Panc1 (cell line): ENCODE data around the gene NUMB. TPM values are rescaled to one million over a fixed set of nuclear protein-coding genes. Genes with fewer than 3 reads are reported as not detected.

ENCODE experiments used
- ATAC-seq: fragments of 200-7000 bp; cut with Tn5 transposase; 2 replicates; pipeline ENCODE4 v1.9.1; 2020; ENCODE audit warnings: mild to moderate bottlenecking, moderate library complexity
- BruUV-seq: library from RNA; stranded (reverse); fragments of 400-500 nt; replicated peaks from 2 replicates; lab custom pipeline; 2021; lab: Mats Ljungman, UMichigan
- CTCF ChIA-PET: fragments of 300-600 bp; sonication (Branson Sonifier 250); formaldehyde crosslinking; loops from one replicate; lab custom pipeline; 2022; ENCODE audit warnings: antibody characterized with exemption; lab: Charles Lee
- POLR2A ChIA-PET: fragments of 300-600 bp; sonication (Branson Sonifier 250); formaldehyde crosslinking; loops from one replicate; lab custom pipeline; 2022; ENCODE audit warnings: antibody characterized with exemption; lab: Charles Lee
- DNase-seq: peaks from one replicate; pipeline ENCODE4 v3.0.0-alpha.2; 2010; ENCODE audit warnings: low read depth, low spot score
- H3K27ac ChIP-seq: 2 replicates; pipeline ENCODE4 v1.5.1; 2011; ENCODE audit warnings: mild to moderate bottlenecking, low read length, inconsistent platforms
- H3K27me3 ChIP-seq: fragments of 200-500 bp; sonication (Bioruptor generic); 2 replicates; pipeline ENCODE4 v1.6.0; 2014; ENCODE audit warnings: low read length, inconsistent platforms; ENCODE audit not compliant: control insufficient read depth, insufficient read depth
- H3K36me3 ChIP-seq: fragments of 200-500 bp; sonication (Bioruptor generic); 2 replicates; pipeline ENCODE4 v1.5.1; 2014; ENCODE audit warnings: inconsistent platforms, mild to moderate bottlenecking, low read length, moderate library complexity; ENCODE audit not compliant: control insufficient read depth, insufficient read depth
- H3K4me1 ChIP-seq: 2 replicates; pipeline ENCODE4 v1.5.1; 2011; ENCODE audit warnings: inconsistent platforms, mild to moderate bottlenecking, low read length, moderate library complexity; ENCODE audit not compliant: control insufficient read depth, insufficient read depth
- H3K4me3 ChIP-seq, 2 experiments: 2 replicates each; pipeline ENCODE4 v1.5.1; 2011 to 2012; ENCODE audit warnings: low read depth in 2 of 2, low read length in 2 of 2, mild to moderate bottlenecking in 2 of 2, inconsistent platforms in 1 of 2, moderate library complexity in 1 of 2
- H3K9me3 ChIP-seq: fragments of 200-500 bp; sonication (Bioruptor generic); 2 replicates; pipeline ENCODE4 v1.5.1; 2014; ENCODE audit warnings: low read depth, mild to moderate bottlenecking, inconsistent platforms, low read length, moderate library complexity; ENCODE audit not compliant: control insufficient read depth, insufficient read depth
- CTCF ChIP-seq: fragments of 450-650 bp; IDR thresholded peaks from 2 replicates; pipeline ENCODE4 v1.5.1; 2017; ENCODE audit warnings: mild to moderate bottlenecking
- POLR2AphosphoS5 ChIP-seq: IDR thresholded peaks from 2 replicates; pipeline ENCODE4 v1.6.1; 2012; ENCODE audit warnings: mild to moderate bottlenecking, low read depth, low read length, moderate library complexity
- REST ChIP-seq, 2 experiments: IDR thresholded peaks; 2 replicates each; pipeline ENCODE4 v1.6.1; 2011 to 2012; ENCODE audit warnings: low read depth in 2 of 2, control low read depth in 1 of 2, low read length in 1 of 2, mild to moderate bottlenecking in 1 of 2, moderate library complexity in 1 of 2; ENCODE audit not compliant: insufficient read depth in 1 of 2
- SIN3A ChIP-seq: IDR thresholded peaks from 2 replicates; pipeline ENCODE4 v1.6.1; 2012; ENCODE audit warnings: low read depth, mild to moderate bottlenecking, low read length, moderate library complexity, borderline replicate concordance; ENCODE audit not compliant: insufficient read depth
- TCF7L2 ChIP-seq: IDR thresholded peaks from 2 replicates; pipeline ENCODE4 v1.6.1; 2011; ENCODE audit warnings: mild to moderate bottlenecking, low read depth, low read length, inconsistent platforms
- in situ Hi-C: cut with HindIII; loops from 2 replicates; pipeline ENCODE4 v1.10.0; 2016; ENCODE audit warnings: low sequenced_read_pairs, low pct_unique_long_range_greater_than_20kb
- intact Hi-C: fragments of 100-400 bp; cut with micrococcal nuclease; formaldehyde crosslinking; loops from one replicate; pipeline ENCODE4 v1.10.0; 2022; ENCODE audit not compliant: unreplicated experiment
- total RNA-seq: library from RNA; stranded (reverse); gene quantifications from one replicate; pipeline ENCODE4 v1.2.1, GENCODE V29; 2021; ENCODE audit not compliant: unreplicated experiment

The NUMB gene
- total RNA-seq, 1 experiment from 2014 or later: 51.5 TPM

- ChIA-PET POLR2A (no interaction called here), CTCF (no interaction called here)
- ATAC-seq: no peak
- TF ChIP-seq SIN3A: no peak
- no peak for TF ChIP-seq CTCF
- no peak for TF ChIP-seq POLR2AphosphoS5
- no peak for TF ChIP-seq TCF7L2
- TF ChIP-seq REST (IDR thresholded peaks at IDR 0.05; ENCODE audit: insufficient read depth in 1 of 2, low read depth in 2 of 2, low read length in 1 of 2): no peak
- intact Hi-C loops (no loop called here), in situ Hi-C loops (no loop called here)
- H3K4me1 ChIP-seq: peaks cover 30% of the 10 kb centered on the region
- H3K4me3 ChIP-seq: no peak overlapping the region
- 0 out of 2 replicates have a peak, but pooled peaks cover 2% of the 10 kb centered on the region for H3K27me3 ChIP-seq
- DNase-seq: no peak
- H3K36me3 ChIP-seq: no peaks in the 10 kb centered on the region
- BruUV-seq: no TSS peak
- H3K27ac ChIP-seq: no peak overlapping the region
- H3K9me3 ChIP-seq: no peaks in the 10 kb centered on the region
Measured at GRCh38 chr14:73234586-73235394, 223.6 kb downstream of the NUMB start.

- ATAC-seq (no peak), DNase-seq (no peak)
- POLR2A ChIA-PET: no interaction called here
- Histone ChIP-seq H3K4me3 (no peak overlapping the region), H3K27ac (no peak overlapping the region), H3K4me1 (peaks cover 31% of the 10 kb centered on the region), H3K9me3 (no peaks in the 10 kb centered on the region), H3K36me3 (no peaks in the 10 kb centered on the region), H3K27me3 (0 out of 2 replicates have a peak, but pooled peaks cover 2% of the 10 kb centered on the region)
- in situ Hi-C loops: no loop called here
- intact Hi-C loops: no loop called here
- BruUV-seq: no TSS peak
- CTCF ChIA-PET: no interaction called here
- TF ChIP-seq TCF7L2 (no peak), POLR2AphosphoS5 (no peak)
Measured at GRCh38 chr14:73234029-73234428, 224.3 kb downstream of the NUMB start.

GRCh38 chr14:73233564-73233963 lies 224.8 kb downstream of the NUMB start:
- no peak overlapping the region for H3K4me3 ChIP-seq
- in situ Hi-C loops: no loop called here
- 0 out of 2 replicates have a peak, but pooled peaks cover 2% of the 10 kb centered on the region for H3K27me3 ChIP-seq
- BruUV-seq: no TSS peak
- no peaks in the 10 kb centered on the region for H3K9me3 ChIP-seq
- H3K36me3 ChIP-seq: no peaks in the 10 kb centered on the region
- ATAC-seq (no peak), DNase-seq (no peak)
- H3K4me1 ChIP-seq: peaks cover 30% of the 10 kb centered on the region
- POLR2A ChIA-PET: no interaction called here
- H3K27ac ChIP-seq: no peak overlapping the region
- intact Hi-C loops: no loop called here
- TF ChIP-seq TCF7L2 (no peak), SIN3A (no peak), POLR2AphosphoS5 (no peak), CTCF (no peak), REST (IDR thresholded peaks at IDR 0.05; ENCODE audit: insufficient read depth in 1 of 2, low read depth in 2 of 2, low read length in 1 of 2) (no peak)
- CTCF ChIA-PET: no interaction called here
